ENCODE results near the gene GSN. TPM values are rescaled to one million over a fixed set of nuclear protein-coding genes. Genes with fewer than 3 reads are reported as not detected.

The GSN gene
- total and polyA plus RNA-seq, 4 experiments from 2014 or later = 1.9 to 8.7 (median 6.0) TPM

DNA sequence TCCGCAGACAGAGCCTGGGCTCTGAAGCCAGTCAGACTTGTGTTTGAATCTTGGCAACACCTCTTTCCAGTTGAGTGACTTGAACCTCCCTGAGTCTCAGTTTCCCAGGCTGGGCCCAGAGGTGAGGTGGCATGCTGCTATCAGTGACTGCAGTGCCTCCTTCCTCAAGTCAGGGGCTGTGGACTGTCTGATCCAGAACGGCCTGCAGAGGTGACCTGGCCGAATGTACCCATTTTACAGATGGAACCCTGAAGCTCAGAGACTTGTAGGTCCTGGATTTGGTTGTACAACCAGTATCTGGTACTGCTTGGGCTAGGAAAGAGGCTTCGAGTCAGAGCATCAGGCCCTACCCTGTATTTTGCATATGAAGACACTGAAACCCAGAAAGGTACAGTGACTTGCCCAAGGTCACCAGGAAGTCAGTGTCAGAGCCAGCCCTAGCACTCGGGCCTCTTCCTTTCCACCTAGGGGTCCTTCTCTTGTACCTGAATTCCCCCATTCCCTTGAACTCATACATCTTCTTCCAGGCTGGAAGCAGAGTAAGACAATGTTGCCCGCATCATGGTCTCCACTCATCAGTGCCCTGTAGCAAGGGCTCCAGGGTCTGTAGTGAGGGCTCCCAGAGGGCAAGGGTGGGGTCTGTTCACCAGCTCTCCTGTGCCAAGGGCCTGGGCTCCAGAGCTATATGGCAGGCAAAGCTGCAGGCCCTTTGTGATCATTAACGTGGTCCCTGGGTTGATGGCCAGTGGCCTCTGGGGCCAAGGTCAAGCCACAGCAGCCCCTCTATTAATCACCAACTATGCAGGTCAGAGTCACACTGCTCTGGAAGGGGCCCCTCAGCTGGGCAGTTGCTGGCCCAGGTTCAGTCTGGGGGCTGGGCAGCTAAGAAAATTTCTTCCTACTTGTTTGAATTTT, 28.5 kb downstream of the GSN start:
- Histone ChIP-seq H3K36me3 (ENCODE audit: insufficient read depth, low read length) (no peaks in the 10 kb centered on the region), H3K9me3 (ENCODE audit: control insufficient read depth in 1 of 2, low read length in 2 of 2) (no peaks in the 10 kb centered on the region), H3K4me3 (ENCODE audit: low read length in 2 of 2) (no peak overlapping the region), H3K27ac (ENCODE audit: low read depth, low read length) (no peak overlapping the region), H3K4me1 (ENCODE audit: insufficient read depth, low read length) (peaks cover 9% of the 10 kb centered on the region), H3K27me3 (ENCODE audit: insufficient read depth, low read length) (no peaks in the 10 kb centered on the region)
- Mint-ChIP-seq H3K4me1 (peaks cover 14 to 19% (median 15%) of the 10 kb centered on the region in 4 donors), H3K27ac (no peak overlapping the region), H3K36me3 (peaks cover 0 to 14% of the 10 kb centered on the region in 2 donors), H3K4me3 (no peak overlapping the region), H3K27me3 (peaks cover 10 to 15% of the 10 kb centered on the region in 2 donors), H3K9me3 (no peaks in the 10 kb centered on the region)
- POLR2A ChIA-PET (ENCODE audit: partially characterized antibody) = no interaction called here
- DNase-seq = no peak
- CTCF ChIA-PET (ENCODE audit: partially characterized antibody) = no interaction called here
- intact Hi-C loops (cut with micrococcal nuclease) = no loop called here

DNA sequence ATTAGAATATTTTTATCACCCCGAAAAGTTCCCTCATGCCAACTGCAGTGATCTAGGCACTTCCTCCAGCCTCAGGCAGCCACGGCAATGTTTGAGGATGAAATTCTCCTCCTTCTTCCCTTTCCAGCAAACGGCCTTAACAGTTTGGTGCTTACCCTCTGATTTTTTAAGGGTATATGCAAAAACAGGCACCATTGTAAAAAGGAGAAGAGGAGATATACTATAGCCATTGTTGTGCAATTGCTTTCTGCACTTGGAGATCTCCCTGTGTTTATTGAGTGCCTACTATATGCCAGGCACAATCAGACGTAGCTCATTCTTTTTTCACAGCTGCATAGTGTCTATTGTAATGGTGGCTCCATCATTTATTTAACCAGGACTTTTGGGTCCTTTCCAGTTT, 29.4 kb downstream of the GSN start:
- no peaks in the 10 kb centered on the region for H3K9me3 Mint-ChIP-seq
- peaks cover 9% of the 10 kb centered on the region for H3K4me1 ChIP-seq (ENCODE audit: insufficient read depth, low read length)
- H3K4me3 ChIP-seq (ENCODE audit: low read length in 2 of 2) = no peak overlapping the region
- DNase-seq = no peak
- intact Hi-C loops (cut with micrococcal nuclease) = no loop called here
- peaks cover 0 to 14% of the 10 kb centered on the region in 2 donors for H3K36me3 Mint-ChIP-seq
- no peaks in the 10 kb centered on the region for H3K27me3 ChIP-seq (ENCODE audit: insufficient read depth, low read length)
- CTCF ChIA-PET (ENCODE audit: partially characterized antibody) = no interaction called here
- POLR2A ChIA-PET (ENCODE audit: partially characterized antibody) = no interaction called here
- no peak overlapping the region for H3K27ac ChIP-seq (ENCODE audit: low read depth, low read length)
- no peak overlapping the region for H3K27ac Mint-ChIP-seq
- H3K27me3 Mint-ChIP-seq = peaks cover 10 to 15% of the 10 kb centered on the region in 2 donors
- no peaks in the 10 kb centered on the region for H3K36me3 ChIP-seq (ENCODE audit: insufficient read depth, low read length)
- H3K4me3 Mint-ChIP-seq = peak overlapping the region in 1 of 8 donors; percentile 26
- H3K4me1 Mint-ChIP-seq = peaks cover 14 to 19% (median 15%) of the 10 kb centered on the region in 4 donors
- no peaks in the 10 kb centered on the region for H3K9me3 ChIP-seq (ENCODE audit: control insufficient read depth in 1 of 2, low read length in 2 of 2)

DNA sequence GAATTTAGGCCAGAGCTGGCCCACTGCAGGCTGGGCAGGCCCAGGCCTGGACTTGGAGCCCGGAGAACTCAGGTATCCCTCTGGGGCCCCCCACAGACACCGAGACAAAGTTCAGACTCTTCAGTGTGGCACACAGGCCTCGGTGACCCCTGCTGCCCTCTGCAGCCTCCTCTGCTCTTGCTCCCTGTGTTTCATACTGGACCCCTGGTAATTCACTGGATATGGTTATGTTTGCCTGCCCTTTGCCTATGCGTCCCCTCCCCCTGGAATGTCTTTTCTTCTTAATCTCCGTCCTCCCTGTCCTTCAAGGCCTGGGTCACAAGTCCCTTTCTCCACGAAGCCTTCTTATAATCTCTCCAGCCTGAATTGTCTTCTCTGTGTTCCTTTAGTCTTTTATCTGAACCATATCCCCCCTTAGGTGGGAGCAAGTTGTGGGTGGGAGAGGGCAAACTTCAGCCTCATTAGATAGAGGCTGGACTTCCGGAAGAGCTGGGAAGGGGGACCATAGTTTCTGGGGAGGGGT, 30.1 kb downstream of the GSN start:
- ChIA-PET CTCF (ENCODE audit: partially characterized antibody) (interaction anchor here (1.3 to 1.4 kb wide), 2 partner anchors 20 to 22 kb away, joined by 3 to 5 read pairs; no protein-coding TSS in a partner anchor), POLR2A (ENCODE audit: partially characterized antibody) (no interaction called here)
- H3K4me1 ChIP-seq (ENCODE audit: insufficient read depth, low read length) = peaks cover 9% of the 10 kb centered on the region
- no peaks in the 10 kb centered on the region for H3K9me3 Mint-ChIP-seq
- H3K27ac ChIP-seq (ENCODE audit: low read depth, low read length) = no peak overlapping the region
- H3K27ac Mint-ChIP-seq = no peak overlapping the region
- H3K4me3 ChIP-seq (ENCODE audit: low read length in 2 of 2) = no peak overlapping the region
- no peaks in the 10 kb centered on the region for H3K9me3 ChIP-seq (ENCODE audit: control insufficient read depth in 1 of 2, low read length in 2 of 2)
- no peak for DNase-seq
- peaks cover 0 to 16% of the 10 kb centered on the region in 2 donors for H3K36me3 Mint-ChIP-seq
- H3K27me3 ChIP-seq (ENCODE audit: insufficient read depth, low read length) = no peaks in the 10 kb centered on the region
- no peaks in the 10 kb centered on the region for H3K36me3 ChIP-seq (ENCODE audit: insufficient read depth, low read length)
- H3K4me1 Mint-ChIP-seq = peaks cover 14 to 19% (median 15%) of the 10 kb centered on the region in 4 donors
- peaks cover 10 to 15% of the 10 kb centered on the region in 2 donors for H3K27me3 Mint-ChIP-seq
- H3K4me3 Mint-ChIP-seq = no peak overlapping the region
- intact Hi-C loops (cut with micrococcal nuclease) = no loop called here

DNA sequence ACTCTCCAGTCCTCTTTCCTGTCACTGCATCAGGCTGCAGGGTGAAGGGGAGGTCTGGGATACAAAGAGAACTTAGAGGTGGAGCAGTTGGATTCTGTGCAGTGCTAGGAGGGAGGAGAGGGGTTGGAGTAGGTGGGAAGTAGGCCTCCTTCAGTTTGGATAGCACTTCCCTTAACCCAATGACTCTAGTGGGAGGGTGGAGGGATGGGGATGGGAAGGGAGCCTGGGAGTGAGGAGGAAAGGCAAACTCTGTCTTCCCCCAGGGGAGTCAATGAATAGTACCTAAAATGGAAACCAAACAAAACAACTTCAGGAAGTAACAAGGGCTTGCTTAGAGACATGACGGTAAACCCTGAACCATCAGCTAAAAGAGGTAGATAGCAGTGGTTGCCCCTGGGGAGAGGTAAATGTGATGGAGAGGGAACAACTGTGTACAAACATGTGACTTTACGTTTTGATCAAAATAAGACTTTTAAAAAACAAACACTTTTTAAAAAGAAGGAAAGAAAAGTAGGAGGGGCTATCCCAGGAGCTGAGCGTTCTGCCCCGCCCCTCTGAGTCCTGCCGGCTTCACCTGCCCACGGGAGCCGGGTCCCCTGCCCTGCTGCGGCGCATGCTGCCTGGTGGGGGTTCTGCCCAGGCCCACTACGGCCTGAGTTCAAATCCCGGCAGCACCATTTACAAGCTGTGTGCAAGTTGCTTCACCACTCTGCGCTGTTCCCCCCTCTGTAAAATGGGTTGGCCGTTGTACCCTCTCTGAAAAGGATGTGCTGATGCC, 30.9 kb downstream of the GSN start:
- H3K27ac ChIP-seq (ENCODE audit: low read depth, low read length) = no peak overlapping the region
- no peaks in the 10 kb centered on the region for H3K27me3 ChIP-seq (ENCODE audit: insufficient read depth, low read length)
- CTCF ChIA-PET (ENCODE audit: partially characterized antibody) = interaction anchor here (0.8 to 1.4 kb wide), 3 partner anchors 21 to 76 kb away, joined by 3 to 5 read pairs (median 5); no protein-coding TSS in a partner anchor
- H3K9me3 ChIP-seq (ENCODE audit: control insufficient read depth in 1 of 2, low read length in 2 of 2) = no peaks in the 10 kb centered on the region
- peak overlapping the region; percentile 64 to 78 (median 72) for H3K4me3 Mint-ChIP-seq
- peaks cover 9% of the 10 kb centered on the region for H3K4me1 ChIP-seq (ENCODE audit: insufficient read depth, low read length)
- DNase-seq = no peak
- H3K27me3 Mint-ChIP-seq = peaks cover 10 to 15% of the 10 kb centered on the region in 2 donors
- no peaks in the 10 kb centered on the region for H3K9me3 Mint-ChIP-seq
- intact Hi-C loops (cut with micrococcal nuclease) = no loop called here
- H3K27ac Mint-ChIP-seq = peak overlapping the region in 2 of 7 donors; percentile 24 to 81
- POLR2A ChIA-PET (ENCODE audit: partially characterized antibody) = no interaction called here
- peaks cover 14 to 19% (median 15%) of the 10 kb centered on the region in 4 donors for H3K4me1 Mint-ChIP-seq
- no peak overlapping the region for H3K4me3 ChIP-seq (ENCODE audit: low read length in 2 of 2)
- H3K36me3 ChIP-seq (ENCODE audit: insufficient read depth, low read length) = no peaks in the 10 kb centered on the region
- peaks cover 0 to 24% of the 10 kb centered on the region in 2 donors for H3K36me3 Mint-ChIP-seq

- Histone ChIP-seq H3K36me3 (ENCODE audit: insufficient read depth, low read length) (no peaks in the 10 kb centered on the region), H3K4me3 (ENCODE audit: low read length in 2 of 2) (no peak overlapping the region), H3K4me1 (ENCODE audit: insufficient read depth, low read length) (peaks cover 9% of the 10 kb centered on the region), H3K27me3 (ENCODE audit: insufficient read depth, low read length) (no peaks in the 10 kb centered on the region), H3K9me3 (ENCODE audit: control insufficient read depth in 1 of 2, low read length in 2 of 2) (no peaks in the 10 kb centered on the region), H3K27ac (ENCODE audit: low read depth, low read length) (no peak overlapping the region)
- intact Hi-C loops (cut with micrococcal nuclease) = no loop called here
- ChIA-PET CTCF (ENCODE audit: partially characterized antibody) (interaction anchor here (0.8 to 1.4 kb wide), 3 partner anchors 20 to 75 kb away, joined by 3 to 5 read pairs (median 5); no protein-coding TSS in a partner anchor), POLR2A (ENCODE audit: partially characterized antibody) (no interaction called here)
- Mint-ChIP-seq H3K4me1 (peaks cover 14 to 18% (median 15%) of the 10 kb centered on the region in 4 donors), H3K27me3 (peaks cover 10 to 15% of the 10 kb centered on the region in 2 donors), H3K4me3 (peak overlapping the region; percentile 70 to 87 (median 81)), H3K9me3 (no peaks in the 10 kb centered on the region), H3K36me3 (peaks cover 0 to 27% of the 10 kb centered on the region in 2 donors), H3K27ac (peak overlapping the region in 1 of 7 donors; percentile 38)
- peak in 2 of 5 donors; percentile 10 to 18 for DNase-seq
Observed at GRCh38 chr9:121299467-121300282, 31.7 kb downstream of the GSN start.

GRCh38 chr9:121300283-121301119, 32.5 kb downstream of the GSN start:
- DNase-seq = no peak
- peak overlapping the region in 3 of 7 donors; percentile 38 to 74 (median 58) for H3K27ac Mint-ChIP-seq
- no peaks in the 10 kb centered on the region for H3K9me3 Mint-ChIP-seq
- peak overlapping the region; percentile 63 to 87 (median 81) for H3K4me3 Mint-ChIP-seq
- peaks cover 14 to 16% (median 15%) of the 10 kb centered on the region in 4 donors for H3K4me1 Mint-ChIP-seq
- H3K27me3 Mint-ChIP-seq = peaks cover 10 to 15% of the 10 kb centered on the region in 2 donors
- Histone ChIP-seq H3K4me3 (ENCODE audit: low read length in 2 of 2) (no peak overlapping the region), H3K9me3 (ENCODE audit: control insufficient read depth in 1 of 2, low read length in 2 of 2) (no peaks in the 10 kb centered on the region), H3K27me3 (ENCODE audit: insufficient read depth, low read length) (no peaks in the 10 kb centered on the region), H3K36me3 (ENCODE audit: insufficient read depth, low read length) (no peaks in the 10 kb centered on the region), H3K4me1 (ENCODE audit: insufficient read depth, low read length) (peaks cover 9% of the 10 kb centered on the region), H3K27ac (ENCODE audit: low read depth, low read length) (no peak overlapping the region)
- ChIA-PET CTCF (ENCODE audit: partially characterized antibody) (no interaction called here), POLR2A (ENCODE audit: partially characterized antibody) (no interaction called here)
- intact Hi-C loops (cut with micrococcal nuclease) = no loop called here
- H3K36me3 Mint-ChIP-seq = peaks cover 0 to 19% of the 10 kb centered on the region in 2 donors
